ENCODE data around the gene SLC23A1. TPM values are rescaled to one million over a fixed set of nuclear protein-coding genes. Genes with fewer than 3 reads are reported as not detected.

The SLC23A1 gene
- total and polyA plus RNA-seq, 2 of the 13 experiments (the other 11 are each of a cell fraction or from before 2014, with no cell fraction given), result 6.0 to 6.6 TPM

DNA sequence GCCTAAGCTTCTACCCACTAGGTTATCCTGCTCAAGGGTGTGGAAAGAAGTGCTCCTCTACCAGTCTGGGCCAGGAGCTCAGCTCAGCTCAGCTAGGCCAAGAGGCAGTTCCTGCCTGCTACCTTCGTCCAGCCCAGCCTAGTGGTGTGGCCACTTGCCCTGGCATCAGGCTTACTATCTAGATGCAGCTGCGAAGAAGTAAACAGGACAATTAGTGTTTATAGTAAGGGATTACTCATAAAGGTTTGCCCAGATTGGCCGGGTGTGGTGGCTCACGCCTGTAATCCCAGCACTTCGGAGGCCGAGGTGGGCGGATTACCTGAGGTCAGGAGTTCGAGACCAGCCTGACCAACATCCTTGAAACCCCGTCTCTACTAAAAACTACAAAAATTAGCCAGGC lies 33.6 kb upstream of the SLC23A1 start:
- intact Hi-C loops (cut with micrococcal nuclease; ENCODE audit: unreplicated experiment) (no loop called here), in situ Hi-C loops (cut with HindIII; ENCODE audit: extremely low pct_ligation_motif_present, low pct_unique_long_range_greater_than_20kb) (no loop called here)
- TF ChIP-seq GATAD2A (CRISPR knock-in tag; IDR thresholded peaks at IDR 0.05) (no peak), ZNF790 (CRISPR knock-in tag; IDR thresholded peaks at IDR 0.05; ENCODE audit: borderline replicate concordance) (no peak), ZNF501 (CRISPR knock-in tag; IDR thresholded peaks at IDR 0.05) (no peak), MYNN (CRISPR knock-in tag; IDR thresholded peaks at IDR 0.05; ENCODE audit: low read depth) (no peak), ZNF607 (CRISPR knock-in tag; IDR thresholded peaks at IDR 0.05; ENCODE audit: borderline replicate concordance) (no peak), FOSL1 (CRISPR knock-in tag; IDR thresholded peaks at IDR 0.05; ENCODE audit: borderline replicate concordance) (no peak), PCBP1 (IDR thresholded peaks at IDR 0.05; ENCODE audit: borderline replicate concordance, low read depth, low read length) (no peak), GATAD1 (CRISPR knock-in tag; IDR thresholded peaks at IDR 0.05) (no peak)
- TF ChIP-seq, protein P1, sequence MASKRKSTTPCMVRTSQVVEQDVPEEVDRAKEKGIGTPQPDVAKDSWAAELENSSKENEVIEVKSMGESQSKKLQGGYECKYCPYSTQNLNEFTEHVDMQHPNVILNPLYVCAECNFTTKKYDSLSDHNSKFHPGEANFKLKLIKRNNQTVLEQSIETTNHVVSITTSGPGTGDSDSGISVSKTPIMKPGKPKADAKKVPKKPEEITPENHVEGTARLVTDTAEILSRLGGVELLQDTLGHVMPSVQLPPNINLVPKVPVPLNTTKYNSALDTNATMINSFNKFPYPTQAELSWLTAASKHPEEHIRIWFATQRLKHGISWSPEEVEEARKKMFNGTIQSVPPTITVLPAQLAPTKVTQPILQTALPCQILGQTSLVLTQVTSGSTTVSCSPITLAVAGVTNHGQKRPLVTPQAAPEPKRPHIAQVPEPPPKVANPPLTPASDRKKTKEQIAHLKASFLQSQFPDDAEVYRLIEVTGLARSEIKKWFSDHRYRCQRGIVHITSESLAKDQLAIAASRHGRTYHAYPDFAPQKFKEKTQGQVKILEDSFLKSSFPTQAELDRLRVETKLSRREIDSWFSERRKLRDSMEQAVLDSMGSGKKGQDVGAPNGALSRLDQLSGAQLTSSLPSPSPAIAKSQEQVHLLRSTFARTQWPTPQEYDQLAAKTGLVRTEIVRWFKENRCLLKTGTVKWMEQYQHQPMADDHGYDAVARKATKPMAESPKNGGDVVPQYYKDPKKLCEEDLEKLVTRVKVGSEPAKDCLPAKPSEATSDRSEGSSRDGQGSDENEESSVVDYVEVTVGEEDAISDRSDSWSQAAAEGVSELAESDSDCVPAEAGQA (IDR thresholded peaks at IDR 0.05; ENCODE audit: low read depth), result no peak
- TF ChIP-seq, protein P1 (CRISPR knock-in tag; IDR thresholded peaks at IDR 0.05; ENCODE audit: borderline replicate concordance), result no peak
- TF ChIP-seq, protein P2, sequence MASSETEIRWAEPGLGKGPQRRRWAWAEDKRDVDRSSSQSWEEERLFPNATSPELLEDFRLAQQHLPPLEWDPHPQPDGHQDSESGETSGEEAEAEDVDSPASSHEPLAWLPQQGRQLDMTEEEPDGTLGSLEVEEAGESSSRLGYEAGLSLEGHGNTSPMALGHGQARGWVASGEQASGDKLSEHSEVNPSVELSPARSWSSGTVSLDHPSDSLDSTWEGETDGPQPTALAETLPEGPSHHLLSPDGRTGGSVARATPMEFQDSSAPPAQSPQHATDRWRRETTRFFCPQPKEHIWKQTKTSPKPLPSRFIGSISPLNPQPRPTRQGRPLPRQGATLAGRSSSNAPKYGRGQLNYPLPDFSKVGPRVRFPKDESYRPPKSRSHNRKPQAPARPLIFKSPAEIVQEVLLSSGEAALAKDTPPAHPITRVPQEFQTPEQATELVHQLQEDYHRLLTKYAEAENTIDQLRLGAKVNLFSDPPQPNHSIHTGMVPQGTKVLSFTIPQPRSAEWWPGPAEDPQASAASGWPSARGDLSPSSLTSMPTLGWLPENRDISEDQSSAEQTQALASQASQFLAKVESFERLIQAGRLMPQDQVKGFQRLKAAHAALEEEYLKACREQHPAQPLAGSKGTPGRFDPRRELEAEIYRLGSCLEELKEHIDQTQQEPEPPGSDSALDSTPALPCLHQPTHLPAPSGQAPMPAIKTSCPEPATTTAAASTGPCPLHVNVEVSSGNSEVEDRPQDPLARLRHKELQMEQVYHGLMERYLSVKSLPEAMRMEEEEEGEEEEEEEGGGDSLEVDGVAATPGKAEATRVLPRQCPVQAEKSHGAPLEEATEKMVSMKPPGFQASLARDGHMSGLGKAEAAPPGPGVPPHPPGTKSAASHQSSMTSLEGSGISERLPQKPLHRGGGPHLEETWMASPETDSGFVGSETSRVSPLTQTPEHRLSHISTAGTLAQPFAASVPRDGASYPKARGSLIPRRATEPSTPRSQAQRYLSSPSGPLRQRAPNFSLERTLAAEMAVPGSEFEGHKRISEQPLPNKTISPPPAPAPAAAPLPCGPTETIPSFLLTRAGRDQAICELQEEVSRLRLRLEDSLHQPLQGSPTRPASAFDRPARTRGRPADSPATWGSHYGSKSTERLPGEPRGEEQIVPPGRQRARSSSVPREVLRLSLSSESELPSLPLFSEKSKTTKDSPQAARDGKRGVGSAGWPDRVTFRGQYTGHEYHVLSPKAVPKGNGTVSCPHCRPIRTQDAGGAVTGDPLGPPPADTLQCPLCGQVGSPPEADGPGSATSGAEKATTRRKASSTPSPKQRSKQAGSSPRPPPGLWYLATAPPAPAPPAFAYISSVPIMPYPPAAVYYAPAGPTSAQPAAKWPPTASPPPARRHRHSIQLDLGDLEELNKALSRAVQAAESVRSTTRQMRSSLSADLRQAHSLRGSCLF (CRISPR knock-in tag; IDR thresholded peaks at IDR 0.05; ENCODE audit: borderline replicate concordance), result no peak
- TF ChIP-seq, protein P3, sequence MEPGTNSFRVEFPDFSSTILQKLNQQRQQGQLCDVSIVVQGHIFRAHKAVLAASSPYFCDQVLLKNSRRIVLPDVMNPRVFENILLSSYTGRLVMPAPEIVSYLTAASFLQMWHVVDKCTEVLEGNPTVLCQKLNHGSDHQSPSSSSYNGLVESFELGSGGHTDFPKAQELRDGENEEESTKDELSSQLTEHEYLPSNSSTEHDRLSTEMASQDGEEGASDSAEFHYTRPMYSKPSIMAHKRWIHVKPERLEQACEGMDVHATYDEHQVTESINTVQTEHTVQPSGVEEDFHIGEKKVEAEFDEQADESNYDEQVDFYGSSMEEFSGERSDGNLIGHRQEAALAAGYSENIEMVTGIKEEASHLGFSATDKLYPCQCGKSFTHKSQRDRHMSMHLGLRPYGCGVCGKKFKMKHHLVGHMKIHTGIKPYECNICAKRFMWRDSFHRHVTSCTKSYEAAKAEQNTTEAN (CRISPR knock-in tag; conservative IDR thresholded peaks at IDR 0.05), result no peak
- TF ChIP-seq, protein P4, sequence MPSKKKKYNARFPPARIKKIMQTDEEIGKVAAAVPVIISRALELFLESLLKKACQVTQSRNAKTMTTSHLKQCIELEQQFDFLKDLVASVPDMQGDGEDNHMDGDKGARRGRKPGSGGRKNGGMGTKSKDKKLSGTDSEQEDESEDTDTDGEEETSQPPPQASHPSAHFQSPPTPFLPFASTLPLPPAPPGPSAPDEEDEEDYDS (CRISPR knock-in tag; IDR thresholded peaks at IDR 0.05), result no peak
- ATAC-seq (no peak), FAIRE-seq (no peak), DNase-seq (ENCODE audit: low spot score) (no peak)
- POLR2A ChIA-PET, result no interaction called here
- peaks cover 39% of the 10 kb centered on the region for H3K4me1 ChIP-seq (ENCODE audit: insufficient read depth, low read length)
- H3K9ac ChIP-seq (ENCODE audit: insufficient read depth, low read depth, low read length), result no peak overlapping the region
- WGBS (ENCODE audit: low lambda C conversion rate), result 96% methylated on average over 9 of the region's 9 CpGs
- H3K9me3 ChIP-seq (ENCODE audit: low read length), result no peaks in the 10 kb centered on the region
- no peaks in the 10 kb centered on the region for H3K79me2 ChIP-seq (ENCODE audit: insufficient read depth, low read length)
- no peak overlapping the region for H3K4me2 ChIP-seq (ENCODE audit: low read depth, low read length)
- H2AFZ ChIP-seq (ENCODE audit: low read length), result no peak overlapping the region
- no peaks in the 10 kb centered on the region; a peak in 1 of 5 replicates for H3K36me3 ChIP-seq (replicated peaks in 1 of 2; ENCODE audit: control insufficient read depth in 1 of 2, insufficient read depth in 2 of 2, low read length in 2 of 2)
- no peak overlapping the region for H3K4me3 ChIP-seq (replicated peaks in 1 of 3; ENCODE audit: insufficient read depth in 1 of 3, low read depth in 2 of 3, low read length in 3 of 3)
- no peaks in the 10 kb centered on the region for H3K27me3 ChIP-seq (ENCODE audit: control insufficient read depth in 1 of 2, insufficient read depth in 2 of 2, low read length in 2 of 2)
- CTCF ChIA-PET (ENCODE audit: low intra/inter-chr PET ratio, low total read pairs), result no interaction called here
- H4K20me1 ChIP-seq (ENCODE audit: insufficient read depth, low read length), result no peaks in the 10 kb centered on the region
- H3K27ac ChIP-seq (ENCODE audit: extremely low read length, insufficient read depth, low read length), result no peak overlapping the region
- no TSS peak for BruUV-seq (replicated peaks)

Measured in HepG2 (cell line).